Liver (tissue), 9 donors: ENCODE results near the gene UBTD2. TPM values are rescaled to one million over a fixed set of nuclear protein-coding genes. Genes with fewer than 3 reads are reported as not detected.

Experiments
- DNase-seq: peaks from one replicate; pipeline ENCODE4 v3.0.0-alpha.2; 2017; ENCODE audit warnings: low spot score
- H3K27ac ChIP-seq, 2 donors: one replicate each; pipeline ENCODE4 v1.7.0; 2013; ENCODE audit warnings: inconsistent platforms in 2 of 2, low read length in 2 of 2, control low read depth in 1 of 2, low read depth in 1 of 2, mild to moderate bottlenecking in 1 of 2
- H3K27me3 ChIP-seq, 4 donors: one replicate each; pipeline versions ENCODE4 v1.6.1 to v1.7.0; 2013; ENCODE audit warnings: low read length in 3 of 4, inconsistent platforms in 1 of 4, mild to moderate bottlenecking in 1 of 4, moderate library complexity in 1 of 4; ENCODE audit not compliant: control insufficient read depth in 4 of 4, insufficient read depth in 4 of 4
- H3K36me3 ChIP-seq, 4 donors: one replicate each; pipeline versions ENCODE4 v1.6.1 to v1.7.0; 2013; ENCODE audit warnings: low read length in 3 of 4, mild to moderate bottlenecking in 3 of 4, low read depth in 1 of 4, moderate library complexity in 1 of 4; ENCODE audit not compliant: control insufficient read depth in 4 of 4, insufficient read depth in 3 of 4
- H3K4me1 ChIP-seq, 4 donors: one replicate each; pipeline versions ENCODE4 v1.6.1 to v1.7.0; 2013; ENCODE audit warnings: low read length in 3 of 4, mild to moderate bottlenecking in 3 of 4, moderate library complexity in 1 of 4; ENCODE audit not compliant: control insufficient read depth in 4 of 4, insufficient read depth in 4 of 4
- H3K4me3 ChIP-seq, 3 donors: one replicate each; pipeline versions ENCODE4 v1.6.1 to v1.7.0; 2013; ENCODE audit warnings: low read length in 3 of 3, control low read depth in 1 of 3, low read depth in 1 of 3, mild to moderate bottlenecking in 1 of 3
- H3K9ac ChIP-seq, 2 donors: one replicate each; pipeline ENCODE4 v1.7.0; 2013; ENCODE audit warnings: low read length in 2 of 2, mild to moderate bottlenecking in 2 of 2, moderate library complexity in 2 of 2, control low read depth in 1 of 2, low read depth in 1 of 2
- H3K9me3 ChIP-seq, 4 donors: one replicate each; pipeline versions ENCODE4 v1.6.1 to v1.7.0; 2013; ENCODE audit warnings: low read length in 3 of 4; ENCODE audit not compliant: control insufficient read depth in 4 of 4
- MAX ChIP-seq: IDR thresholded peaks from 2 replicates; pipeline ENCODE4 v1.6.1; 2016; ENCODE audit warnings: antibody characterized with exemption
- NR2F2 ChIP-seq: IDR thresholded peaks from 2 replicates; pipeline ENCODE4 v1.6.1; 2016; ENCODE audit warnings: antibody characterized with exemption
- REST ChIP-seq: IDR thresholded peaks from 2 replicates; pipeline ENCODE4 v1.6.1; 2016; ENCODE audit warnings: antibody characterized with exemption, mild to moderate bottlenecking
- TAF1 ChIP-seq: conservative IDR thresholded peaks from 2 replicates; pipeline ENCODE4 v1.6.1; 2016; ENCODE audit warnings: antibody characterized with exemption, mild to moderate bottlenecking
- WGBS: extraction: QIAGEN DNeasy Blood & Tissue Kit; methylation state at CpG from one replicate; pipeline ENCODE4 v1.1.7; 2013; 5-methylcytosine and 5-hydroxymethylcytosine counted together
- polyA plus RNA-seq, 2 donors: library from polyadenylated mRNA; stranded (reverse) in 1 of 2; unstranded in 1 of 2; fragments of 200-250 nt in 1 of 2; fragments of >200 nt in 1 of 2; fragmentation: Nextera tagmentation in 1 of 2; extraction: Ambion mirVana in 1 of 2; gene quantifications; one replicate each; pipeline versions ENCODE4 v1.2.1 to v1.2.3, GENCODE V29; 2013 to 2015
- total RNA-seq, 2 donors: library from RNA; depleted of rRNA; stranded (reverse); fragments of >200 nt; gene quantifications; one replicate each; pipeline ENCODE4 v1.2.3, GENCODE V29; 2014
- donor health status: healthy.
- donor health status: healthy.
- donor health status: healthy.
- donor health status: healthy.
- donor health status: healthy.

Gene UBTD2
- total and polyA plus RNA-seq, 4 donors = 4.4 to 8.3 (median 6.6) TPM

- Histone ChIP-seq H3K4me3 (no peak within 1 kb of the TSS), H3K27me3 (no peaks in the 10 kb centered on the region), H3K4me1 (peaks cover 0 to under 1% (median 0%) of the 10 kb centered on the region in 4 donors), H3K36me3 (no peaks in the 10 kb centered on the region), H3K9me3 (no peaks in the 10 kb centered on the region), H3K9ac (no peak within 1 kb of the TSS), H3K27ac (no peak within 1 kb of the TSS)
- no peak for DNase-seq
- no peak for TF ChIP-seq MAX
- whole genome bisulfite sequencing = 79% methylated on average over 6 of the region's 6 CpGs
Observed at GRCh38 chr5:172193872-172194271, 89.7 kb downstream of the UBTD2 start, which contains the start of gene EFCAB9. EFCAB9 (plus strand) TSS chr5:172194172; CDS start chr5:172194173, 1 bp downstream.

GRCh38 chr5:172189693-172190296, 93.8 kb downstream of the UBTD2 start:
- no peak overlapping the region for H3K27ac ChIP-seq
- no peak overlapping the region for H3K4me3 ChIP-seq
- no peak for TF ChIP-seq TAF1
- H3K9ac ChIP-seq = no peak overlapping the region
- no peak for DNase-seq
- no peaks in the 10 kb centered on the region for H3K36me3 ChIP-seq
- no peaks in the 10 kb centered on the region for H3K27me3 ChIP-seq
- WGBS = 74% methylated on average over 3 of the region's 3 CpGs
- H3K4me1 ChIP-seq = peaks cover 0 to 16% (median 4%) of the 10 kb centered on the region in 4 donors
- H3K9me3 ChIP-seq = no peaks in the 10 kb centered on the region

GRCh38 chr5:172188893-172189692, 94.5 kb downstream of the UBTD2 start:
- Histone ChIP-seq H3K9me3 (no peaks in the 10 kb centered on the region), H3K9ac (peak overlapping the region in 1 of 2 donors; percentile 85), H3K4me3 (peak overlapping the region in 1 of 3 donors; percentile 71), H3K36me3 (no peaks in the 10 kb centered on the region), H3K27me3 (no peaks in the 10 kb centered on the region), H3K27ac (no peak overlapping the region), H3K4me1 (peaks cover 0 to 16% (median 4%) of the 10 kb centered on the region in 4 donors)
- no peak for DNase-seq
- 34% methylated on average over 30 of the region's 30 CpGs for WGBS
- TF ChIP-seq REST (no peak), NR2F2 (peak; percentile 7)
